ENCODE data around the gene FAM221B.

DNA sequence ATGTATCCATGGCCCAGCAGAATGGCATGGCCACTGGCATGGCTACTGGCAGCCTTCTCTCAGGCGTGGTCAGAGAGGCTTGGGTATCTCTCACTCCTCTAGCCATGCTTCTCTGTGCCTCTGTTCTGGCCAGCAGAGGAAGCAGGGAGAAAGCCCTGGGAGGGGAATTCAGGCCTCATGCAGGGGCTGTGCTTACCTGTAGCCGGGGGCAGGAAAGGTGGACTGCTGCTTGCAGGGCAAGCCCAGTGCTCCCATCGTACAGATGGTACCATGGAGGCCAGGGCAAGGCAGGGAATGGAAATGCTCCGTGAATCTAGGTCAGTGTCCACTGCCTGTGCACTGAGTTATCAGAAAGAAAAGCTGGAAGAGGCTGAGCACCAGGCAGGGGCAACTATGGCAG lies 39.0 kb upstream of the FAM221B start:
- TF ChIP-seq SUZ12 (IDR thresholded peaks at IDR 0.05; ENCODE audit: extremely low read depth, insufficient read depth, insufficient read length) = no peak
- TF ChIP-seq YY1 (IDR thresholded peaks at IDR 0.05; ENCODE audit: insufficient read depth, insufficient read length) = no peak

Data from NT2/D1 (cell line).